Mucosa of descending colon (tissue), 3 donors: ENCODE measurements around the gene INIP. TPM values are rescaled to one million over a fixed set of nuclear protein-coding genes. Genes with fewer than 3 reads are reported as not detected.

Experiments
- ATAC-seq: fragments of 200-7000 bp; cut with Tn5 transposase; one replicate; pipeline ENCODE4 v1.9.1; 2020; ENCODE audit warnings: mild to moderate bottlenecking, moderate library complexity
- DNase-seq, 3 donors: peaks; one replicate each; pipeline ENCODE4 v3.0.0-alpha.2; 2020
- H3K36me3 ChIP-seq: fragments of 200-600 bp; one replicate; pipeline ENCODE4 v1.8.0; 2021; ENCODE audit warnings: low read depth, mild to moderate bottlenecking
- H3K4me1 ChIP-seq: fragments of 200-600 bp; one replicate; pipeline ENCODE4 v1.8.0; 2021; ENCODE audit warnings: low read depth, mild to moderate bottlenecking
- H3K4me3 ChIP-seq: fragments of 200-600 bp; one replicate; pipeline ENCODE4 v1.8.0; 2021; ENCODE audit warnings: mild to moderate bottlenecking
- H3K9me3 ChIP-seq: fragments of 200-600 bp; one replicate; pipeline ENCODE4 v1.8.0; 2021; ENCODE audit warnings: mild to moderate bottlenecking
- CTCF ChIP-seq: fragments of 200-600 bp; IDR thresholded peaks from one replicate; pipeline ENCODE4 v1.8.0; 2022; ENCODE audit warnings: antibody characterized with exemption, mild to moderate bottlenecking
- intact Hi-C, 2 donors: fragments of 100-400 bp; cut with DNase I in 1 of 2; cut with micrococcal nuclease in 1 of 2; formaldehyde crosslinking; loops; one replicate each; pipeline versions ENCODE4 v1.11.0 to v1.11.1; 2022; cut with DNase I, micrococcal nuclease
- total RNA-seq, 3 donors: library from RNA; stranded (reverse); fragmentation: NEBNext Ultra II Directional in 2 of 3; extraction: Animal tissue kit (Norgen Biotek cat#: 25700) in 2 of 3; gene quantifications; one replicate each; pipeline versions ENCODE4 v1.2.1 to v1.2.4, GENCODE V29; 2021 to 2023
- donor health status: DM: no; HTN: no; CAD: no; lungs with moderate emphysema.
- donor health status: DM: no; HTN: no; CAD: no.
- donor health status: DM: no; HTN: yes; CAD: no.

The INIP gene
- total RNA-seq, 3 donors from 2014 or later: 25.6 to 36.4 (median 30.6) TPM

GRCh38 chr9:112705768-112706427 lies 12.0 kb downstream of the INIP start:
- Histone ChIP-seq H3K4me3 (no peak overlapping the region), H3K4me1 (no peaks in the 10 kb centered on the region), H3K9me3 (no peaks in the 10 kb centered on the region), H3K36me3 (no peaks in the 10 kb centered on the region)
- no peak for TF ChIP-seq CTCF
- ATAC-seq (peak; percentile 73), DNase-seq (peak in 1 of 3 donors; percentile 38)
- intact Hi-C loops: no loop called here

GRCh38 chr9:112703304-112703703 lies 14.6 kb downstream of the INIP start:
- DNase-seq: no peak
- Histone ChIP-seq H3K36me3 (no peaks in the 10 kb centered on the region), H3K9me3 (no peaks in the 10 kb centered on the region), H3K4me3 (no peak overlapping the region), H3K4me1 (no peaks in the 10 kb centered on the region)
- ATAC-seq: no peak
- intact Hi-C loops: no loop called here
- no peak for TF ChIP-seq CTCF

- intact Hi-C loops: no loop called here
- H3K9me3 ChIP-seq: no peaks in the 10 kb centered on the region
Observed at GRCh38 chr9:112700085-112700484, 17.8 kb downstream of the INIP start.

GRCh38 chr9:112699230-112699629 lies 18.7 kb downstream of the INIP start:
- Histone ChIP-seq H3K4me1 (no peaks in the 10 kb centered on the region), H3K4me3 (no peak overlapping the region), H3K9me3 (no peaks in the 10 kb centered on the region), H3K36me3 (no peaks in the 10 kb centered on the region)
- ATAC-seq: no peak
- intact Hi-C loops: no loop called here
- no peak for DNase-seq
- TF ChIP-seq CTCF: no peak

More at GRCh38 chr9:112700085-112700484, 17.8 kb downstream of the INIP start:
- no peak for TF ChIP-seq CTCF
- Histone ChIP-seq H3K4me1 (no peaks in the 10 kb centered on the region), H3K4me3 (no peak overlapping the region), H3K36me3 (no peaks in the 10 kb centered on the region)
- DNase-seq (no peak), ATAC-seq (no peak)

GRCh38 chr9:112696461-112696860 lies 21.5 kb downstream of the INIP start:
- no peaks in the 10 kb centered on the region for H3K4me1 ChIP-seq
- DNase-seq: no peak
- no peak for TF ChIP-seq CTCF
- intact Hi-C loops: no loop called here
- no peak overlapping the region for H3K4me3 ChIP-seq
- ATAC-seq: no peak
- H3K36me3 ChIP-seq: no peaks in the 10 kb centered on the region
- H3K9me3 ChIP-seq: no peaks in the 10 kb centered on the region
